ENCODE measurements around the gene SLC17A7.
"Not testable (repeated sequence)": the region's sequence is repeated elsewhere in the genome, so short reads cannot be mapped to it uniquely, and the experiment has no call there.

Gene SLC17A7

GRCh38 chr19:49453013-49453756, 11.9 kb upstream of the SLC17A7 start, which contains the start of gene ALDH16A1:
TSS of gene ALDH16A1 (plus strand) at chr19:49453225. CDS start at chr19:49453332, 107 bp downstream.
- peak within 1 kb of the TSS; percentile 88 for H3K4me2 ChIP-seq (ENCODE audit: low read length)
- no peaks in the 10 kb centered on the region for H3K9me3 ChIP-seq (replicated peaks; ENCODE audit: low read length)
- peaks cover 21% of the 10 kb centered on the region for H3K4me1 ChIP-seq (ENCODE audit: control insufficient read depth, insufficient read depth, low read length)

GRCh38 chr19:49451430-49452181, 10.3 kb upstream of the SLC17A7 start, which contains the start of gene PIH1D1:
TSS of gene PIH1D1 (minus strand) at chr19:49451814. CDS start at chr19:49451574, 240 bp downstream.
- Histone ChIP-seq H3K4me2 (ENCODE audit: low read length) (peak within 1 kb of the TSS; percentile 91), H3K9me3 (replicated peaks; ENCODE audit: low read length) (no peaks in the 10 kb centered on the region), H3K4me3 (ENCODE audit: low read length) (peak within 1 kb of the TSS; percentile 84), H3K4me1 (ENCODE audit: control insufficient read depth, insufficient read depth, low read length) (peaks cover 21% of the 10 kb centered on the region), H3K9ac (ENCODE audit: low read depth, low read length) (peak within 1 kb of the TSS; percentile 94), H3K36me3 (ENCODE audit: insufficient read depth, low read length) (peaks cover 8% of the 10 kb centered on the region), H3K27me3 (ENCODE audit: control insufficient read depth, insufficient read depth, low read length) (no peaks in the 10 kb centered on the region)

More at GRCh38 chr19:49453013-49453756, 11.9 kb upstream of the SLC17A7 start, which contains the start of gene ALDH16A1:
- peak within 1 kb of the TSS; percentile 73 for H3K4me3 ChIP-seq (ENCODE audit: low read length)
- H3K27me3 ChIP-seq (ENCODE audit: control insufficient read depth, insufficient read depth, low read length), result no peaks in the 10 kb centered on the region
- peak within 1 kb of the TSS; percentile 94 for H3K9ac ChIP-seq (ENCODE audit: low read depth, low read length)
- H3K36me3 ChIP-seq (ENCODE audit: insufficient read depth, low read length), result peaks cover 8% of the 10 kb centered on the region

GRCh38 chr19:49450405-49450804, 9.1 kb upstream of the SLC17A7 start:
- Histone ChIP-seq H3K4me1 (ENCODE audit: control insufficient read depth, insufficient read depth, low read length) (peaks cover 13% of the 10 kb centered on the region), H3K4me3 (ENCODE audit: low read length) (peak overlapping the region; percentile 84), H3K4me2 (ENCODE audit: low read length) (peak overlapping the region; percentile 91), H3K27me3 (ENCODE audit: control insufficient read depth, insufficient read depth, low read length) (no peaks in the 10 kb centered on the region), H3K9me3 (replicated peaks; ENCODE audit: low read length) (no peaks in the 10 kb centered on the region), H3K9ac (ENCODE audit: low read depth, low read length) (peak overlapping the region; percentile 90), H3K36me3 (ENCODE audit: insufficient read depth, low read length) (peaks cover 8% of the 10 kb centered on the region)

- peaks cover 5% of the 10 kb centered on the region for H3K4me1 ChIP-seq (ENCODE audit: control insufficient read depth, insufficient read depth, low read length)
- H3K9ac ChIP-seq (ENCODE audit: low read depth, low read length), result no peak overlapping the region
- no peaks in the 10 kb centered on the region for H3K27me3 ChIP-seq (ENCODE audit: control insufficient read depth, insufficient read depth, low read length)
- H3K9me3 ChIP-seq (replicated peaks; ENCODE audit: low read length), result no peaks in the 10 kb centered on the region
- peaks cover 8% of the 10 kb centered on the region for H3K36me3 ChIP-seq (ENCODE audit: insufficient read depth, low read length)
- no peak overlapping the region for H3K4me2 ChIP-seq (ENCODE audit: low read length)
- no peak overlapping the region for H3K4me3 ChIP-seq (ENCODE audit: low read length)
These were observed 7.1 kb upstream of the SLC17A7 start for GRCh38 chr19:49448432-49448786.

GRCh38 chr19:49447485-49448431, 6.4 kb upstream of the SLC17A7 start:
- H3K27me3 ChIP-seq (ENCODE audit: control insufficient read depth, insufficient read depth, low read length), result no peaks in the 10 kb centered on the region
- H3K36me3 ChIP-seq (ENCODE audit: insufficient read depth, low read length), result peaks cover 8% of the 10 kb centered on the region
- H3K4me3 ChIP-seq (ENCODE audit: low read length), result no peak overlapping the region
- H3K4me2 ChIP-seq (ENCODE audit: low read length), result no peak overlapping the region
- H3K4me1 ChIP-seq (ENCODE audit: control insufficient read depth, insufficient read depth, low read length), result peaks cover 5% of the 10 kb centered on the region
- no peaks in the 10 kb centered on the region for H3K9me3 ChIP-seq (replicated peaks; ENCODE audit: low read length)
- no peak overlapping the region for H3K9ac ChIP-seq (ENCODE audit: low read depth, low read length)

GRCh38 chr19:49445997-49446396, 4.7 kb upstream of the SLC17A7 start:
- no peak overlapping the region for H3K4me2 ChIP-seq (ENCODE audit: low read length)
- H3K4me3 ChIP-seq (ENCODE audit: low read length), result no peak overlapping the region

GRCh38 chr19:49444100-49444700, 2.9 kb upstream of the SLC17A7 start:
- not testable (repeated sequence) for H3K9ac ChIP-seq (ENCODE audit: low read depth, low read length); H3K9me3 ChIP-seq (replicated peaks; ENCODE audit: low read length); H3K36me3 ChIP-seq (ENCODE audit: insufficient read depth, low read length); H3K4me3 ChIP-seq (ENCODE audit: low read length); H3K4me1 ChIP-seq (ENCODE audit: control insufficient read depth, insufficient read depth, low read length)
- Histone ChIP-seq H3K4me2 (ENCODE audit: low read length) (peak overlapping the region; percentile 97), H3K27me3 (ENCODE audit: control insufficient read depth, insufficient read depth, low read length) (peaks cover 30% of the 10 kb centered on the region)

More at GRCh38 chr19:49445997-49446396, 4.7 kb upstream of the SLC17A7 start:
- peaks cover 8% of the 10 kb centered on the region for H3K36me3 ChIP-seq (ENCODE audit: insufficient read depth, low read length)
- H3K4me1 ChIP-seq (ENCODE audit: control insufficient read depth, insufficient read depth, low read length), result peaks cover 5% of the 10 kb centered on the region
- H3K9ac ChIP-seq (ENCODE audit: low read depth, low read length), result no peak overlapping the region
- no peaks in the 10 kb centered on the region for H3K9me3 ChIP-seq (replicated peaks; ENCODE audit: low read length)
- H3K27me3 ChIP-seq (ENCODE audit: control insufficient read depth, insufficient read depth, low read length), result peaks cover 13% of the 10 kb centered on the region

- H3K27me3 ChIP-seq (ENCODE audit: control insufficient read depth, insufficient read depth, low read length), result peaks cover 36% of the 10 kb centered on the region
- H3K4me3 ChIP-seq (ENCODE audit: low read length), result peak overlapping the region; percentile 76
- peak overlapping the region; percentile 97 for H3K4me2 ChIP-seq (ENCODE audit: low read length)
- peaks cover 2% of the 10 kb centered on the region for H3K36me3 ChIP-seq (ENCODE audit: insufficient read depth, low read length)
- peak overlapping the region; percentile 72 for H3K9ac ChIP-seq (ENCODE audit: low read depth, low read length)
- no peaks in the 10 kb centered on the region for H3K9me3 ChIP-seq (replicated peaks; ENCODE audit: low read length)
- H3K4me1 ChIP-seq (ENCODE audit: control insufficient read depth, insufficient read depth, low read length), result no peaks in the 10 kb centered on the region
These were observed 2.2 kb upstream of the SLC17A7 start for GRCh38 chr19:49443366-49444099.

GRCh38 chr19:49442771-49443365, 1.5 kb upstream of the SLC17A7 start:
- Histone ChIP-seq H3K4me2 (ENCODE audit: low read length) (peak overlapping the region; percentile 97), H3K27me3 (ENCODE audit: control insufficient read depth, insufficient read depth, low read length) (peaks cover 43% of the 10 kb centered on the region), H3K4me3 (ENCODE audit: low read length) (peak overlapping the region; percentile 76), H3K36me3 (ENCODE audit: insufficient read depth, low read length) (no peaks in the 10 kb centered on the region), H3K9me3 (replicated peaks; ENCODE audit: low read length) (no peaks in the 10 kb centered on the region), H3K9ac (ENCODE audit: low read depth, low read length) (peak overlapping the region; percentile 72), H3K4me1 (ENCODE audit: control insufficient read depth, insufficient read depth, low read length) (no peaks in the 10 kb centered on the region)

GRCh38 chr19:49442354-49442753, 1.0 kb upstream of the SLC17A7 start:
- Histone ChIP-seq H3K4me1 (ENCODE audit: control insufficient read depth, insufficient read depth, low read length) (no peaks in the 10 kb centered on the region), H3K36me3 (ENCODE audit: insufficient read depth, low read length) (no peaks in the 10 kb centered on the region), H3K27me3 (ENCODE audit: control insufficient read depth, insufficient read depth, low read length) (peaks cover 48% of the 10 kb centered on the region), H3K9me3 (replicated peaks; ENCODE audit: low read length) (no peaks in the 10 kb centered on the region), H3K4me3 (ENCODE audit: low read length) (no peak overlapping the region), H3K4me2 (ENCODE audit: low read length) (peak overlapping the region; percentile 97), H3K9ac (ENCODE audit: low read depth, low read length) (no peak overlapping the region)

All from skeletal muscle satellite cell (primary cell).